Measurements from ENCODE around the gene MRPS9.

MRPS9 gene

DNA sequence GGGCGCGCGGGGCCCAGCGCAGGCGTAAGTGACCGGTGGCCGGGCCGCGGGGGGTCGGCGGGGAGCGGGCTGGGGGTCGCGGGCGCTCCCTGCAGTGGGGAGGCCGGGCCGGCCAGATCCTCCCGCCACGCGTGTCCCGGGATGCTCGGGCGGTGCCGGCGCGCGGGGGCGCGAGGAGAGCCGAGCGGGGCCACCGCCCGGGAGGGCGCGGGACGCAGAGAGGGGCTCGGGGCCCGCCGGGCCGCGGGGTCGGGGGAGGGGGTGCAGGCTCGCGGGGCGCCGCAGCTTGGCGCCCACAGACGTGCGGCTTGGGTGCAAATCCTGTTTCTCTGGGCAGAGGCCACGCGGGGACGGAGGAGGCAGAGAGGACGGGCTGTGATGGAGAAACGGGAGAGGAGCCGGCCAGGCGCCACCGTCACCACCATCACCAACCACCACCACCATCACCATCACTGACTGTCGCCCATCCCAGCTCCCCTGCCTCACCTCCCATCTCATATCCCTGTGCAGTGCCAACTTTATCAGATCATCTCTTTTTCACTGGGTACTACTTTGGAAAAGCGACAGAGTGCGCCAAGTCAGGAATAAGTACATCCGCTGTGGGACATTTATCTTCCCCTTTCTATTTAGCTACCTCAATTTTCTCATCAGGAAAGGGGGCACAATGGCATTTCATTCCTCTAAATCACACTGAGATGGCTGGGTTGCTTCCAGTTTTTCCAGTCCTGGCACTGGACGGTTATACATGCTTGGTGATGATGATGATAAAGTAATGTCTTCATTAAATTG, 106.5 kb downstream of the MRPS9 start:
- no peak for DNase-seq (ENCODE audit: extremely low spot score, insufficient read length, low read depth)
- no peak for FAIRE-seq

DNA sequence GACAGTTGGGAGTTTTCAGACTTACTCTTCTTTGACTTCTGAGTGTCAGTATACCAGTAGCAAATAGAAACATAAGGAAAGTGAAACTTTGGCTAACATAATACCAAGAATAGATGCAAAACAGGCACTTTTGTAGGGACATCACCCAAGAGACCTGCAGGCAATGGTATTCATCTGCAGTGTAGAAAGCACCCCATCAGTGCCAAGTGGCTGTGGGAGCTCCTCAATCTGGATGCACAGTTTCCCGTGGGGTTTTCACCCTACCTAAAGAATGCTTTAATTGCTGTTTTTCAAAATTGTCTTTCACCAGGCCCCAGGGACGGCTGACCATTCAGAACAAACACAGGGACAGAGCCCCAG, 107.1 kb downstream of the MRPS9 start:
- FAIRE-seq (no peak), DNase-seq (ENCODE audit: extremely low spot score, insufficient read length, low read depth) (no peak)

DNA sequence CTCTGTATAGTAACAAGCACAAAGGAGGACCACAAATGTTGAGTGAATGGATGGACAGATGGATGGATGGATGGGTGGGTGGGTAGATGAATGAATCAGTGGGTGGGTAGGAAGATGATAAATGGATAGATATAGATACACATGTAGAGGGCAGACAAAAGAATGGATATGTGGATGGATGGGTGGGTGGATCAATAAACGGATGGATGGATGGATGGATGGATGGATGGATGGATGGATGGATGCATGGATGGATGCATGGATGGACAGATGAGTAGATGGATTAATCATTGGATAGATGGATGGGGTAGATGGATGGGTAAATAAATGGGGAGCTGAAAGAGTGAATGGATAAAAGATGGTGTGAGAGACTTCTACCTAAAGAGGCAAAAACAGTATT, 111.4 kb downstream of the MRPS9 start:
- DNase-seq (ENCODE audit: extremely low spot score, insufficient read length, low read depth) (no peak), FAIRE-seq (no peak)

Data from GM18507 (cell line).